Stimulated activated effector memory CD8-positive, alpha-beta T cell treated with anti-CD3 and anti-CD28 coated beads, Interleukin-12 subunit alpha, Interleukin-12 subunit beta, amount 100 ng/mL, for 72 hours (primary cell): ENCODE data around the gene AFTPH.
A peak's percentile ranks its signal among the peaks of the same experiment; 100 is the strongest.

Experiments used
- ATAC-seq: fragments of 150-1000 bp; cut with Tn5 transposase; 2 replicates; pipeline ENCODE4 v1.10.0; 2021
- DNase-seq, 2 donors: peaks; one replicate each; pipeline ENCODE4 v3.0.0; 2021 to 2022; ENCODE audit warnings: low spot score in 2 of 2
- H3K27ac Mint-ChIP-seq: one replicate; pipeline ENCODE4 v1.8.0; 2022; ENCODE audit warnings: mild to moderate bottlenecking, mixed read lengths
- H3K36me3 Mint-ChIP-seq: one replicate; pipeline ENCODE4 v1.8.0; 2022; ENCODE audit warnings: mild to moderate bottlenecking, mixed read lengths
- H3K4me1 Mint-ChIP-seq: one replicate; pipeline ENCODE4 v1.8.0; 2022; ENCODE audit warnings: mixed read lengths
- H3K4me3 Mint-ChIP-seq: one replicate; pipeline ENCODE4 v1.8.0; 2022; ENCODE audit warnings: mild to moderate bottlenecking, mixed read lengths
- H3K9me3 Mint-ChIP-seq: one replicate; pipeline ENCODE4 v1.8.0; 2022; ENCODE audit warnings: mixed read lengths

The AFTPH gene

DNA sequence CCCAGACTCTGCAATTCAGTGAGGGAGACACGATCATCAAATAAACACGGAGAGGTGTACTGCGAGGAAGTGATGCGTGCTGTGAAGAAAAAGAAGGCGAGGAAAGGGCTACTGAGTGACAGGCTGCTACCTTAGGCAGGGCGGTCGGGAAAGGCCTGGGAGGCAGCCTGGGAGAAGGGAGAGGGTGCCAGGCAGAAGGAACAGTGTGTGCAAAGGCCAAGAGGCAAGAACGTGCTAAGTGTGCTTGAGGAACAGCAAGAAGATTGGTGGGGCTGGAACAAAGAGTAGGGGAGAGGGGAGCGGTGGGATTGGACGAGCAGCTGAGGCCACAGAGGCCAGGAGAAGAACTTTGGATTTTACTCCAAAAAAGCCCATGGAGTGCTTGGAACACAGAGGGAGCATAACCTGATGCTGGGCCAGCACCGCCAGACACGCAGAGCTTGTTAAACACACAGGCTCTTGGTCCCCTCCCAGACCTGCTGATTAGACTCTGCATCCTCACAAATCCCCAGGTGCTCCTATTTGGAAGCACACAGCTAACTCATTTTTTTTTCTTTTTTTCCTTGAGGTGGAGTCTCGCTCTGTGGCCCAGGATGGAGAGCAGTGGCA, 99.2 kb downstream of the AFTPH start:
- no peak overlapping the region for H3K4me3 Mint-ChIP-seq
- H3K9me3 Mint-ChIP-seq, result no peaks in the 10 kb centered on the region
- peaks cover under 1% of the 10 kb centered on the region for H3K36me3 Mint-ChIP-seq
- ATAC-seq (no peak), DNase-seq (no peak)
- peaks cover 7% of the 10 kb centered on the region for H3K4me1 Mint-ChIP-seq
- H3K27ac Mint-ChIP-seq, result peak overlapping the region; percentile 46

DNA sequence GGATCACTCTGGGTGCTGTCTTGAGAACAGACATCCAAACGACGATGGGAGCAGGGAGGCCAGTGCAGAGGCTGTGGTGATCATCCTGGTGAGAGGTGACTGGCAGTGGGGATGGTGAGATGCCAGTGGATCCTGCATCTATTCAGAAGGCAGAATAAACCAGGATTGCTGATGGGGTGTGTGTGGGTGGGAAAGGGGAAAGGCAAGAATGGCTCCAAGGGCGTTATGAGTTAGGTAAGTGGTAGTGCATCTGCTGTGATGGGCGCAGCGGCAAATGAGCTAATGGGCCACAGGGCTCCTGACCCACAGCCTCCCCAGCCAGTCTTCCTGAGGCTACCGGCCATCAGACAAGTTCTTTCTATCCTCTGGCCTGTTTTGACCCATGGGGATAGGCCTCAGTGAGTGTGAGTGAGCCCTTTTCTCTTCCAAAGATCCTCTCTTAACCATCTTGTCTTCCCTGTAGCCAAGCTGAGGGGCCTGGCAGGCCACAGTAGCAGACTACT, 100.0 kb downstream of the AFTPH start:
- H3K4me1 Mint-ChIP-seq, result peaks cover 7% of the 10 kb centered on the region
- no peaks in the 10 kb centered on the region for H3K36me3 Mint-ChIP-seq
- ATAC-seq (no peak), DNase-seq (no peak)
- no peaks in the 10 kb centered on the region for H3K9me3 Mint-ChIP-seq
- H3K27ac Mint-ChIP-seq, result peak overlapping the region; percentile 46
- H3K4me3 Mint-ChIP-seq, result no peak overlapping the region

DNA sequence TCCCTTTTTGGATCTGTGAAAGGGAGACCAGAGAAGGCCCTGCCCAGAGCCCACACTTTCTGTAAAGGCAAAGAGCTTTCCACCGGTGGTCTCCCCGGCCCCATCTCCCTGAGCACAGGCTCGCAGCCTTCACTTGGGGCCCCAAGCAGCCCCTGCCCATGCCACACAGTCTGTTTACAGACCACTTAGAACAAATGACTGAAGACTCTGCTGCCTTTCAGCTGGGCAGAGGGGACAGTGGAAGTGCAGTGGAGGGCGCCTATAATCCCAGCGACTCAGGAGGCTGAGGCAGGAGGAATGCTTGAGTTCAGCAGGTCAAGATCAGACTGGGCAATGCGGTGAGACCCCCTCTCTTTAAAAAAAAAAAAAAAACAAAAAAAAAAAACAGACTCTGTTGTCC, 100.7 kb downstream of the AFTPH start:
- Mint-ChIP-seq H3K9me3 (no peaks in the 10 kb centered on the region), H3K36me3 (no peaks in the 10 kb centered on the region), H3K4me3 (no peak overlapping the region), H3K27ac (peak overlapping the region; percentile 46), H3K4me1 (peaks cover 7% of the 10 kb centered on the region)
- ATAC-seq (no peak), DNase-seq (no peak)

DNA sequence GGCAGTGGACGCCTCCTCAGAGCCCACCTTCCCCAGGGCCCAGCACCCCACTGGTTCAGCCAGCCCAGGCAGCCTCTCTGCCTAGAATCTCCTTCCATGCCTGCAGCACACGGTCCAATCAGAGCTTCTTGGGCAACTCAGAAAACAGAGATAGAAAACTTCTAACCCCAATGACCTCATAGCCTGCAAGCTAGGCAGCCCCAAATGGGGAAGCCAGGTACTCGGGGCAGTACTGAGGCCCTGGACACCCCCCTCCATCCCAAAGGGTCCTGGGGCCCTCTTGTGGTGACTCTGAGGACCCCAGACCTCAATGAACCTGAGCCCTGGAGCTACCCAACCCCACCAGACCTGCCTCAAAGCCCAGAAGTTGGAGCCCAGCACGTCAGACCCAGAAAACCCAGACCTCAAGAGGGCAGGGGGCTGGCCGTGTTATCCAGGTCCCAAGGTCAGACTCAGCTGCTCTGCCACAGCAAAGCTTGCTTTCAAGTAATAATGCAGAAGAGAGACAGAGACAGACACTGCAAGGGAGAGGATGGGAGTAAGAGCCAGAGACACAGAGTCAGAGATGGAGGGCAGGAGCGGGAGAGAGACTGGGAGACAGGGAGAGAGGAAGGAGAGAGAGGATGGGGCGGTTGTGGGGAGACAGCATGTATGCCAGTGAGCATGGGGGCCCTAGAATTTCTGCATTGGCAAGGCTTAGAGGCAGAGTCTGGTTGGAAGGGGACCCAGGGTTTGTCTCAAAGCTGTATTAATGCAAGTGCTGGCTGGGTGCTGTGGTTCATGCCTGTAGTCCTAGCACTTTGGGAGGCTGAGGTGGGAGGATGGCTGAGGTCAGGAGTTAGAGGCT, 101.4 kb downstream of the AFTPH start:
- no peak overlapping the region for H3K4me3 Mint-ChIP-seq
- peaks cover 7% of the 10 kb centered on the region for H3K4me1 Mint-ChIP-seq
- DNase-seq (no peak), ATAC-seq (peak; percentile 17)
- H3K9me3 Mint-ChIP-seq, result no peaks in the 10 kb centered on the region
- H3K27ac Mint-ChIP-seq, result peak overlapping the region; percentile 46
- H3K36me3 Mint-ChIP-seq, result no peaks in the 10 kb centered on the region

DNA sequence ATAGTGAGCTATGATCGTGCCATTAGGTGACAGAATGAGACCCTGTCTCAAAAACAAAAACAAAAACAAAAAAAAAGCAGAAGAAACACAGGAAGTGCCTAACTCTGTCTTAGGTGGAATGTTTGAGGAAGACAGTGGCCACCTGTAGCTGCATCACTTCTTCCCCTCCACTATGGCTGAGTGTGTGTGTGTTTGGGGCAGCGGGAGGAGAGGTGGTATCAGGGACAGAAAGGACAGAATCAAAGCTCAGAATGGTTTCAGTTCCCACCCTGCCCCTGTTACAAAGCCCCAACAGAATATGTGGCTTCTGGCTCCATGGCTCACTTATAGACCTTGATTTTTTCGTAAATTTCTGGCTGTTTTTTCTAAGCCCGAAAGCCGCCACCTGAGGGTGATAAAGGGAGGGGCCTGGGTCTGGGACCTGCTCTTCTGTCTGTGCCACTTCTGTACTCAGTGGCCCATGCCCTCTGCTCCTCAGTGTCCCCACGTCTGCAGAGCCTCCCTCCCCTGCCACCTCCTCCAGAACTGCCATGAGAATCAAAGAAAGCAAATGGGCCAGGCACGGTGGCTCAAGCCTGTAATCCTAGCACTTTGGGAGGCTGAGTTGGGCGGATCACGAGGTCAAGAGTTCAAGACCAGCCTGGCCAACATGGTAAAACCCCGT, 102.2 kb downstream of the AFTPH start:
- H3K9me3 Mint-ChIP-seq, result no peaks in the 10 kb centered on the region
- H3K36me3 Mint-ChIP-seq, result no peaks in the 10 kb centered on the region
- no peak for ATAC-seq
- peak overlapping the region; percentile 46 for H3K27ac Mint-ChIP-seq
- no peak overlapping the region for H3K4me3 Mint-ChIP-seq
- DNase-seq, result no peak
- peaks cover 7% of the 10 kb centered on the region for H3K4me1 Mint-ChIP-seq

DNA sequence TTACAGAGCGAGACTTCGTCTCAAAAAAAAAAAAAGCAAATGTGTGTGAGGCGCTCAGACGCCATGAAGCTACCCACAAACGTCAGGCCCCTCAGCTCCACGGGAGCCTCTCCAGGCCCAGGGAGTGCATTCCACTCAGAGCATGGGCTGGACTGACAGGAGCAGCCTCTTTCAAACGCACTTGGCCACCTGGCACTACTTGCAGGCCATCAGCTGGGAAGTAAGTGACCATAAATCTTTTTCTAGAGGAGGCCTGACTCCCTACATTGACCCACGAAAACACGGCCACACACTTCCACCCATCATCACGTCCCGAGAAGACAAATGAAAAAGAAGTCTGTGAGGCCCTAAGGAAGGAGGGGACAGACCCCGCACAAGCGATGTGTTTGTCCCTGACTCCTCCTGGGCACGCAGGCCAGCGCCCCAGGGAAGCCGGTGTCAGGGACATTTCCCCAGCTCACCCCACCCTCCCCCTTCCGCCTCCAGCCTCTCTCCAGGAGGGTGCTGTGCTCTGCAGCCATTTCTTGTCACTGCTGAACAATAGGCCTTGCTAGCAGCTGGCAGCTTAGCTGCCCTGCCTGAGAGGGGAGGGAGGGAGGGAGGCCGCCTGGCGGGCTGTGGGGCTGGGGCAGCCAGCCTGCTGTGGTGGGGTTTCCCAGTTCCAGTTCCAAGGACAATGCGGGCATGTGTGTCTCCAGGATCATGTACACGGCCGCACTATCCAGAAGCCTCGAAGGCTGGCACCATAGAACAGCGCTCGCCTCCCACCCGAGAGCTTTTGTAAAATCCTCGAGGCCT, 103.0 kb downstream of the AFTPH start:
- no peaks in the 10 kb centered on the region for H3K9me3 Mint-ChIP-seq
- no peaks in the 10 kb centered on the region for H3K36me3 Mint-ChIP-seq
- DNase-seq, result no peak
- no peak overlapping the region for H3K27ac Mint-ChIP-seq
- H3K4me1 Mint-ChIP-seq, result peaks cover 7% of the 10 kb centered on the region
- ATAC-seq, result no peak
- no peak overlapping the region for H3K4me3 Mint-ChIP-seq

DNA sequence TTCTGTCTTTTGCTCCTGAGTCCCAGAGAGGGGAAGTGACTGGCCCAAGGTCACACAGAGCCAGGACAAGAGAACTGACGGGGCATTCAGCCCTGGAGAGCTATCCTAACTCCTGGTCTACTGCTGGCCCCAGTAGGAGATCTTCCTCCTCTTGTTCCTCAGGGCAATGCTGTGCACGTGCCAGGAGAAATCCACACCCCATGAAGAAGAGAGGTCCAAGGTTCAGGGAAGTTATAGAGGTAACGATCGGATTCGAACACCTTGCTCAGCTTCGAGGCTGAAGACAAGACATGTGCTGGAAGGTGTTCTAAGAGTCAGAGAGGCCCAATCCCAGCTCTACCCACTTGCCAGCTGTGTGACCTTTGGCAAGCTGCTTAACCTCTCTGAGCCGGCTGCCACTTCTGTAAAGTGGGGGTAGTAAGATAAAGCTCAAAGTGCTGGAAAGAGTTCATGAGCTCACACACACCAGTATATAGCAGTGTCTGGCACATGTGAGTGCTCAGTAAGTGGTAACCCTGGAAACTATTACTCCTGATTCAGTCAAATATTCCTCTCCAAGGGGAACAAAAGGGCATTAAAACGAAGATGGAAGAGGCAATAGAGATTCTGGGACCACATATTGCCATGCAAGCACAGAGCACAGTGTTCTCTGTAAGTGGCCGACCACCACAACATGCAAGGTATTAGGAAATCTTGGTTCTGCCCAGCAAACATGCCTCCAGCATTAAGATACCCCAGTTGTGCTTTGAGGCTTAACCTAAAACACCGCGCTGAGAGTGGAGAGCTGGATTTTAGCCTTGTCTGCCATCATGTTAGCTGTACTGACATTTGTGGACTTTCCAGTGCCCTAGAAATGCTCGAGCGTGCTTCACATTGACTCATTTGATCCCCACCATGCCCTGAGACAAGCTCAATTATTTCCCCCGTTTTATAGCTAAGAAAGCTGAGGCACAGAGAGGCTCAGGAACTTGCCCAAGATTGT, 104.0 kb downstream of the AFTPH start:
- peak overlapping the region; percentile 49 for H3K27ac Mint-ChIP-seq
- no peak overlapping the region for H3K4me3 Mint-ChIP-seq
- DNase-seq, result no peak
- H3K9me3 Mint-ChIP-seq, result no peaks in the 10 kb centered on the region
- peaks cover 3% of the 10 kb centered on the region for H3K4me1 Mint-ChIP-seq
- ATAC-seq, result no peak
- no peaks in the 10 kb centered on the region for H3K36me3 Mint-ChIP-seq

DNA sequence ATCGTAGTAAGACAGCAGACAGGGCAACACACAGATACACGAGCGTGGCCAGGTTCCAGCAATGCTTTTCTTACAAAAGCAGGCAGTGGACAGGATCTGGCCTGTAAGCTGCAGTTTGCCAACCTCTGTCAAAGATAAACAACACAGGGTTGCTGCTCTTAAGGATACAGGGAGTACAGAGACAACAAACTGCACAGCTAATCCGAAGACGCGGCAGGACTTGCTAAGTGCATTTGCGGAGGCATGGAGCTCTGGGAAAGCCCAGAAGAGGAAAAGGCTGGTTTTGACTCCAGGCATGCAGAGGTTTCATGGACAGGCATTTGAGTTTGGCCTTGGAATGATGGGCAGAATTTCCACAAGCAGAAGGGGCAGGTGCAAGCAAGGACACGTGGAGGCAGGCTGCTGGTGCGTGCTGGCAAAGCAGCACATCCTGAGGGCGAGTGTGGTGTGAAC, 105.2 kb downstream of the AFTPH start:
- H3K4me1 Mint-ChIP-seq, result no peaks in the 10 kb centered on the region
- ATAC-seq, result no peak
- H3K4me3 Mint-ChIP-seq, result no peak overlapping the region
- no peaks in the 10 kb centered on the region for H3K9me3 Mint-ChIP-seq
- peak overlapping the region; percentile 49 for H3K27ac Mint-ChIP-seq
- peaks cover 3% of the 10 kb centered on the region for H3K36me3 Mint-ChIP-seq
- DNase-seq, result no peak

DNA sequence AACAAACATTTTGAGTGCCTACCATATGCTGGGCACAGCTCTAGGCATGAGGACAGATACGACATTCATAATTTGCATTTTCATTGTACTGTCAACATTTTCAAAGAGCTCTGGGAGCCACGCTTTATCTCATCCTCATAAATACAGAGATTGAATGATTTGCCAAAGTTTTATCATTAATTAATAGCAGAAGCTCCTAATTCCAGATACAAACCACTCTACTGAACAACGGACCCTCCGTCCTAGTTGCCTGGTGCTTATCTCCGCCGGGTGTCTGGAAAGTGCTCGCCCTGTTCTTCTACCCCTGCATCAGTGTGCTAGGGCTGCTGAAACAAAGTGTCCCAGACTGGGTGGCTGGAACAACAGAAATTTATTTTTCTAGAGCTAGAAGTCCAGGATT, 105.7 kb downstream of the AFTPH start:
- Mint-ChIP-seq H3K27ac (no peak overlapping the region), H3K36me3 (peaks cover 8% of the 10 kb centered on the region), H3K4me3 (no peak overlapping the region), H3K4me1 (no peaks in the 10 kb centered on the region), H3K9me3 (no peaks in the 10 kb centered on the region)
- DNase-seq (no peak), ATAC-seq (no peak)

DNA sequence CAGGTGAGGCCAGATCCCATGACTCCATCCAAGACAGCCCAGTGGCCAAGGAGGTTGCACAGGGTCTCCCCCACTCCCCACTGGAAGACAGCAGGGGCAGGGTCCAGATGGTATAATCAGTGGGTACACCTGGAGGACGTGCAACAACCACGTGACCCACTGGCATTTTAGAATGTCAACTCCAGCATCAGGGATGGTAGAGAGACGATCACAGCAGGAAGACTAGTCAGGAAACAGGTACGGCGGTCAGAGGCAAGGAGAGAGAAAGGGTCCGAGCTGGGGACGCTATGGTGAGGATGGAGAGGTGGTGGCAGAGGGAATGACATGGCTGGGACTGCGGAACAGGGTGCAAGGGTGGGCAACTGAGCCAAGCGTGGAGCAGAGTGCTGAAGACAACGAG, 106.6 kb downstream of the AFTPH start:
- ATAC-seq (no peak), DNase-seq (no peak)
- H3K36me3 Mint-ChIP-seq, result peaks cover 17% of the 10 kb centered on the region
- H3K4me3 Mint-ChIP-seq, result no peak overlapping the region
- H3K27ac Mint-ChIP-seq, result peak overlapping the region; percentile 56
- no peaks in the 10 kb centered on the region for H3K9me3 Mint-ChIP-seq
- H3K4me1 Mint-ChIP-seq, result peaks cover 2% of the 10 kb centered on the region

DNA sequence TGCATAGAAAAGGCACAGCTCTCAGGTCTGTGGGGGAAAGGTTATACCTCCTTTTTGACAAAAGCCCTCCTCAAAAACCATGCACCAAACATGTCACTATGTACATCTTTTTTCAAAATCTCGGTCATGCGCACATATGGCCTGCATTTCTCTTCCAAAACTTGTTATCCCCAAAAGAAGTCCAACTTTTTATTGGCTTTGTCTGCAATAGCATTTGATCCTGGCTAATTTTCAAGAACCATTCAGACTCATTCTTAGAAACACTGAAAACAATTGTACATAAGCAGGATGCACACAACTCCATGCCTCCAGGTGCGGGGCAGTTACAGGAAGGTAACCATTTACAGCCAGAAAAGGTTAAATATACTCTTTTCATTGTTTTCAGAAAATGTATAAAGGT, 107.6 kb downstream of the AFTPH start:
- Mint-ChIP-seq H3K9me3 (no peaks in the 10 kb centered on the region), H3K27ac (no peak overlapping the region), H3K4me3 (no peak overlapping the region), H3K4me1 (peaks cover 10% of the 10 kb centered on the region), H3K36me3 (peaks cover 27% of the 10 kb centered on the region)
- no peak for DNase-seq
- ATAC-seq, result no peak

DNA sequence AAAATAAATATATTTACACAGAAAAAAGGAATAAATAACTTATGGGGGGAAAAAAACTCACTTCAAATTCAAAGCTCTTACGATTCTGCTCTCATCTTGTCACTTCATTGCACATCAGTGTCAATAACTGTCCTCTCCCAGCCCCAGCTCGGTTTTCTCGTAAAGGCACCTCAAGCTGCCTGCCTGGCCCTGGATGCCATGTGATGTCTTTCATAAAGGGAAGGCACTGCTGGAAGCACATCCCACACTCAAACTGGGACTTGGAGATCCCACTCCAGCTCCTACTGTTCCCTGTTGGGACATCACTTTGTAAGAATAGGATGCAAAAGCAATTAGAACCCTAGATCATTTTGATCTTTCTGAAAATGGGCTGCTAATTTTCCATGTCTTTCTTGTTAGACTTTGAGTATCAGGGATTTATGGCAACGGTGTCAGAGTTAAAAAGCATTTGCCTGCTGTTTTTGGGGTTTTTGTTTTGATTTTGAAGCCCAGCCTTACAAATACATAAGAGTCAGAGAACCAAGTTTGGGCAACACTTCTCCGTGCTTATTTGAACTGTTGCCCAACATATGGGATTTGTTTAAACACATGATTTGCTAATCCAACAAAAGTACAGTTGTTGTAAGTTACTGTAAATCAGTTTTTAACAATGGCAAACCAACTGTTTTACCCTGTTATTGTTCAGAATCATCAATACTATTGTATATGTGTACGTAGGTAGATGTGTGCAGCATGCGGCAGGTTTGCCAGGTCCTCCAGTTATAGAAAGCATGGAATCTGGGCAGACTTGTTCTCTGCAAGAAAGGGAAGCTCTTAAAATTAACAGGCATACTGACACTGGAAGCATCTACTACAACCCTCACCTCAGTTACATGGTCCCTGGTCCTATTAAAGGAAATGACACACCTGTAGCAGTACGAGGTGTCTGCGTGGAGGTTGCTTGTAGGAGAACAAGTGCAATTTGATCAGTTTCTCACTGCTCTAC, 109.0 kb downstream of the AFTPH start:
- peaks cover 39% of the 10 kb centered on the region for H3K36me3 Mint-ChIP-seq
- ATAC-seq, result no peak
- H3K27ac Mint-ChIP-seq, result no peak overlapping the region
- no peak overlapping the region for H3K4me3 Mint-ChIP-seq
- peaks cover 24% of the 10 kb centered on the region for H3K4me1 Mint-ChIP-seq
- DNase-seq, result no peak
- no peaks in the 10 kb centered on the region for H3K9me3 Mint-ChIP-seq
